ENCODE results near the gene USPL1.

USPL1 gene

GRCh38 chr13:30664689-30665275 is 47.1 kb downstream of the USPL1 start:
- no peak for DNase-seq

- no peak for DNase-seq
Observed at GRCh38 chr13:30665638-30666037, 47.9 kb downstream of the USPL1 start.

DNA sequence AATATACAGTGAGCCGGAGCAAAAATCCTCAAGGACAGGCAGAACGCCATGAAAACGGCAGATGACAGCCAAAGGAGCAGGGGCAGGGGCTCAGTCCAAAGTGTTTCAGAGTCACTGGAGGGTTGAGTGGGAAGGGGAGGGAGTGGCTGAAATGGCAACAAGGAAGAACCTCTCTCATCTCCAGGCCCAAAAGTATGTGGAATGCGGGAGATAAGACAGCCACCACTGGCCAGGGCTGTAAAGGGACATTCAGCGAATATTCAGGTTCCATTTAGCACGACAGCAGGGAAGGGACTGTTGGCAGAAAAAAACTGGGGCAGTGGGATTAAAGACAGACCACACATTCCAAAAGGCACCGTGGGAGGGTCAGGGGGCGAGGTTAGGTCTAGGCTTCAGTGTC is 48.4 kb downstream of the USPL1 start:
- DNase-seq = no peak

DNA sequence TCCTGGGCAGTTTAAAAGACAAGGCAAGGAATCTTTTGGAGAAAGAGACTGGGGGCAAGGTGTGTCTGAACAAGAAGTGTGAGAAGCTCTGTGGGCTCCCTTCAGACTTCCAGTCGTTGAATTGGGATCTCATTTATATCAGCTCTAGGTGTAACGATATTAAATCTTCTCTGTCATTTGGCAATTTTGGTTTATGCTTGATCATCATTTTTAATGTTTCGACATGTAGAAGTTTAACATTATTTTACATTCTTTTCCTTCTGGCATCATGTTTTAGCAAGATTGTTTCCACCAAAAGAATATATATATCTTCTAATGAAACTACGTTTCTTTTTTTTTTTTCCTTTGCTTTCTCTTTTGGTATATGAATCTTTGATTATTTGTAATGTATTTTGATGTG is 49.3 kb downstream of the USPL1 start:
- no peak for DNase-seq

- DNase-seq = no peak
Observed at GRCh38 chr13:30668312-30668711, 50.6 kb downstream of the USPL1 start.

DNA sequence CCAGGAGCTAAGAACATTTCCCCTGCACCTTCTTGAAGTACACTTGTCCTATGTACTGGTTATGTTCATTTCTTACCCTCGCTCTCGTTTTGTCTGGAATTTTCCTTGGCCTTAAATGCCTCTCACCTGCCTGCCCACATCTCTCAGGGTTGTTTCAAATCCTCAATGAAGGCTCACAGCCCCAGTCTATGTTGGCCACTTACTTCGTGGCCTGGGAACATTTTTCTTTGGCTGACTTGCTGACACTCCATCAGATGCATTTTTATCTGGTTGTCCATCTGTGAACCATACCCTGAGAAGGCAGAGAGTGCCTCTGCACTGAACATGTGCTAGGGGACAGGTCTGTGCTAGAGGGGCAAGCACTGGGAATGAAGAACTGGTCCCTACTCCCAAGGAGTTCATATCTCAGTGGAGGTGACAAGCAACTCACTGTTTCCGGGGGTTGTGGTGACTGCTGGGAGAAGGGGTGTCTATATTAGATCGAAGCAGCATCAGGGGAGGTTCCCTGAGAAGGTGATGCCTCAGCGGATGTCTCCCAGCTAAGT is 53.6 kb downstream of the USPL1 start:
- no peak for DNase-seq

- DNase-seq = peak; percentile 94
Observed at GRCh38 chr13:30673669-30674521, 56.2 kb downstream of the USPL1 start.

- no peak for DNase-seq
Observed at GRCh38 chr13:30675717-30676116, 58.0 kb downstream of the USPL1 start.

DNA sequence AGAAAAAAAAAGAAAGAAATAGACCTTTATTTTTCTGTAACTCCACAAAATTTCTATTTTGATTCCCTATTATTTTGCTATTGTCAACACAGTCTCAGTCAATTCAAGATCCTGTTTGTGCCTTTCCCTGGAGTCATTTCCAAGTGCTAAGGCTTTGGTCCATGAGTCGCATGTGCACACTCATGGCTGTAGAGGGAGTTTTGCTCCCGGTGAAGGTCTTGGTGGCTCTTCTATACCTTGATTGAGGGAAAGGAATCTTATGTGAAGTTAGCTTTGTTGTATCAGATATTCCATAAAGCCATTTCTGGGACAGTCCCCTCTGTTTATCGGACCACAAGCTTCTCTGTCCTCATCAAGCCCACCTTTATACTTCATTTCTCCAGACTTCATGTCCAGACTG is 59.0 kb downstream of the USPL1 start:
- DNase-seq = no peak

DNA sequence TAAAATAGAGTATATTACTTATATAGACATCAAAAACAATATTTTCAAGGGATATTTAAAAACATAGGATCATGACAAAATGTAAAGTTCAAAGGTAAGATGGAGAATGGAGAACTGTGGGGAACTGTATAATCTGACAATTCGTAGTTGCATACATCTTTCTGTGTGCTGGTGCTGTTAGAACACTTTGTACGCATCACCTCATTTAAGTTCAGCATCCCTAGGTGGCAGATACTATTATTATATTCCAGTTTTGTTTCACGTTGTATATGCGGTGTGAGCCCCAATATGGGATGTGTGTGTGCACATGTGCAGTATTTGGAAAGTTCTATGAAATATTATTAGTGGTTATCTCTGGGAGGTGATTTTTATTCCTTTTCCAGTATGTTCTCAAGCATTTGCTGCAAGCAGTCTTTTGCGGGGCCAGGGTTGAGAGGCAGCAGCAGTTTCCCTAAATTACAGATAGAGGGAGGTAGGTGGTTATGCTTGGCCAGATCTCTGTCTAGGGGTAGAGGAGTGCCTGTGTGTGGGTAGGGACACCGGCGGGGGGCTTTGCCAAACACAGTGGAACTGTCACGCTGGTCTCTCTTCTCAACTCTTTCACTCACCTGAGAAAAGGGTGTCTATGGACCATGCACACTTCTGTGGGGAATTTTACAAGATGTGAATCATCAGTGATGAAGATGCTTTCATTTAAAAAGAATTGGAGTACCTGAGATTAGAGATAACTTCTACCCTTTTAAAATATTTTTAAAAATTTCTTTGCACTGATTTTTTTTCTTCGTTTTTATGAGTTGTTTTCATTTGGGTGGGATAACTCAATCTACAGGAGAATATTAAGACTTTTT is 62.0 kb downstream of the USPL1 start:
- peak; percentile 42 for DNase-seq

- no peak for DNase-seq
Observed at GRCh38 chr13:30681843-30682242, 64.1 kb downstream of the USPL1 start.

- no peak for DNase-seq
Observed at GRCh38 chr13:30685320-30685859, 67.7 kb downstream of the USPL1 start.

- no peak for DNase-seq
Observed at GRCh38 chr13:30685987-30686386, 68.3 kb downstream of the USPL1 start.

DNA sequence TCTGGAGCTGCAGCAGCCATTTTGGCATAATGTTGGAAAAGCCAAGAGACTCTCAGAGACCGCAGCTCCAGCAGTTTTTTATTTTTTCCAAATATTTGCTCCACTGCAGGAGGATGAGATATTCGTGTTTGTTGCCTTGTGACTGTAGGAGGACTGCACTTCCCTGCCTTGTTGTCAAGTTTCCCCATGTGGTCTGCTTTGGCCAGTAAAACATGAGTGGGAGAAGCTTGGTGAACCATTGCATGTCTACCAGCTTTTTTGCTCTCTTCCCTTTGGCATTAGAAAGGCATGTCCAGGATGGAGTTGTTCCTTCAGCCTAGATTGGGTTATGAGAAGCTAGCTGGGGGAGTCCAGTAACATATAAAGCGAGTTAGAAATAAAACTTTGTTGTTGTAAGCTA is 69.9 kb downstream of the USPL1 start:
- no peak for DNase-seq

GRCh38 chr13:30689752-30690151 is 72.0 kb downstream of the USPL1 start:
- no peak for DNase-seq

- DNase-seq = no peak
Observed at GRCh38 chr13:30690282-30691188, 72.8 kb downstream of the USPL1 start.

DNA sequence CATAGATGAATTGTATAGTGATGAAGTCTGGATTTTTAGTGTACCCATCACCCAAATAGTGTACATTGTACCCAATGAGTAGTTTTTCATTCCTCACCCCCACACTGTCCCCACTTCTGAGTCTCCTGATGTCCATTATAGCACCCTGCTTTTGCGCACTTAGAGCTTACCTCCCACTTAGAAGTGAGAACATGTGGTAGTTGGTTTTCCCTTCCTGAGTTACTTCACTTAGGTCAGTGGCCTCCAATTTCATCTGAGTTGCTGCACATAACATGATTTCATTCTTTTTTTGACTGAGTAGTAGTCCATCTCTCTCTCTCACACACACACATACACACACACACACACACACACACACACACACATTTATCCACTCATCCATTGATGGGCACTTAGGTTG is 74.4 kb downstream of the USPL1 start:
- DNase-seq = no peak

DNA sequence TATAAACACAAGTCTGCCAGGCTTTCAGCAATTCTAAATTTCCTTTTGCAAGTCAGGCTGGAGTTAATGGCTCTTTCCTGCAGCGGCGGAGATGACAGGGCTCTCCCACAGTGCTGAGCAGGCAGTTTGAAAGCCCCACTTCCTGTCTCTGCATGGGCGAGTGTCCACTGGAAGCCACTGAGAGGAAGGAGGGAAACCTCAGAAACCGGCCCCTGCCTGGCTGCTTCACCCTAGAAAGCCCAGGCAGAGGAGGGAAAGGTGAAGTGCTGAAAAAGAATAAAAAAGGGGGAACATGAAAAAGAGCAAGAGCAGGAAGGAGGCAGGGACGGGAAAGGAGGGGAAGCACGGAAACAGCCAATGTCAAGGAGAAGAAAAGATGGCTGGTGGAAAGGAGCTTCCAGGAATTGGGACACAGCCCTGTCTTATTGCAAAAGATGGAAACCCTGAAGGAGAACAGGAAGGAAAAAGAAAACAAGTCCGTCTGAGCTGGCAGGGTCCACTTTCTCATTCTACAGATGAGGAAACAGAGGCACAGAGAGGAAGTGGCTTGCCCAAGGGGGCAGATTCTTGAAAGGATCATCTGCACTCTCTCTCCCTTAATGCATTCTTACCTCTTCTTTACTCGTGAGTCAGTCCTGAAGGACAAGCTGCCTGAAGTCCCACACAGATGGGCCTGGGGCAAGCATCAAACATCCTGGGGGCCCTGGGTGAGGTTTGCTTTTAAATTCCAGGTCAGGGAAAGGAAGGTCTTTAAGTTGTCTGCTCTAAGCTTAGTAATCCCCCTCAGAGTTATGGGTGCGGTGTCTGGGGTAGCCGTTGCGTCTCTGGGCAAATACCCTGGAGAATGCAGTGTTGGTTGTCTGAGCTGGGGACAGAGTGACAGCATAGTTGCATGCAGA is 78.8 kb downstream of the USPL1 start:
- peak; percentile 35 for DNase-seq

DNA sequence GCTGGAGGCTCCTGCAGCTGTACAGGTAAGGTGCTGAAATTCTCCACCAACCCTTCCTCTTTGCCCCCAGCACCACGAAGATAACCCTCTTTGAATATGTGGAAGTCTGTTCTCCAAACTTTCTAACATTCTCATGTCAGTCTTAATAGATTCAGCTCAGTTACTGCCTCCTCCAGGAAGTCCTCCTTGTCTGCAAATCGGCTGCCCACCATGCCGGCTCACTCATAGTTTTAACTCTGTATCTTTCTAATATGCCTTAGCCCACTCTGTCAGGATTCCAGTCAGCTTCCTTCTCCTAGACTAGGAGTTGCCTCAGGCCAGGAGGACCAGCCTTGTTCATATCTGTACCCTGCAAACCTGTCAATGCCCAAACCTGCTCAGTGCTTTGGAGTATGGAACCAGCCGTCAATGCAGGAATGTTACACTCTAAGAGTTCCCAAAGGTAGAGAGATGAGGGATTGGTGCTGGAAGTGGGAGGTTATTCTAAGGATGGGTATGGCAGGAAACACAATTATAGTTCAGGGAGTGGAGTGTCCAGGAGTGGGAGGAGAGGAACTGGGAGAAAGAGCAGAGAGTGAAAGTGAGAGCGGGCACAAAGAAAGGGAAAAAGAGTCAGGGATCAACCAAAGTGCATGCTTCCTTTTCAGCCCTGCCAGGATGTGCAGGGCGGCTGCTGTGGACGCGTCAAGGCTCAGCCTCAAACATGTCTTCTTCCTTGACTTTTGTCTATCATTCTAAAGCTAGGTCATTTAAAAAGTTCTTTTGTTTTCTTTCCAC is 79.6 kb downstream of the USPL1 start:
- no peak for DNase-seq

DNA sequence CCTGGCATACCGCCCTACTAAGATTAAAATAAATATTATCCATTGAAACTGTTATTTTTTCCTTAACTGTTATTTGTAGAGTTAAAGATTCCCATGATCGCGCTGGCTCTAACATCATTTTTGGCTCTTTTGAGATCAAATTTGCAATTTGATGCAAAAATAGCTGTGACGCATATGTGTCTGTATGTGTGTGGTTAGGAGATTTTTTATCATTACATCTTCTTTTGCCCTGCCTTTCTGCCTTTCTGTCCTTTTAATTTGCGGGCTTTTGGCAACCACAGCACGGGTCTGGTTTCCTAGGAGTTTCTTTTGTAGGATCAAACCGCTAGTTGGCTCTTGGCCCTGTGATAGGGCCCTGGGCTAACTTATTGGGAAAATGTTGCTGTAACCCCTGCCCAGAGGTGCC is 80.3 kb downstream of the USPL1 start:
- DNase-seq = no peak

Data from activated CD4-positive, alpha-beta T cell treated with anti-CD3 and anti-CD28 coated beads, Interleukin-2, amount 50 U/mL, for 16 hours (primary cell).